Measurements from ENCODE around the gene F2RL3. TPM values are rescaled to one million over a fixed set of nuclear protein-coding genes. Genes with fewer than 3 reads are reported as not detected.
A peak's percentile ranks its signal among the peaks of the same experiment; 100 is the strongest.
"Not testable (repeated sequence)": the region's sequence is repeated elsewhere in the genome, so short reads cannot be mapped to it uniquely, and the experiment has no call there.

The F2RL3 gene
- total RNA-seq, 2 experiments from 2014 or later, result not detected

GRCh38 chr19:16872728-16873127 lies 16.1 kb upstream of the F2RL3 start:
- no peak for DNase-seq
- H3K36me3 ChIP-seq (ENCODE audit: insufficient read depth, low read length), result peaks cover 59% of the 10 kb centered on the region
- TF ChIP-seq, protein P1, sequence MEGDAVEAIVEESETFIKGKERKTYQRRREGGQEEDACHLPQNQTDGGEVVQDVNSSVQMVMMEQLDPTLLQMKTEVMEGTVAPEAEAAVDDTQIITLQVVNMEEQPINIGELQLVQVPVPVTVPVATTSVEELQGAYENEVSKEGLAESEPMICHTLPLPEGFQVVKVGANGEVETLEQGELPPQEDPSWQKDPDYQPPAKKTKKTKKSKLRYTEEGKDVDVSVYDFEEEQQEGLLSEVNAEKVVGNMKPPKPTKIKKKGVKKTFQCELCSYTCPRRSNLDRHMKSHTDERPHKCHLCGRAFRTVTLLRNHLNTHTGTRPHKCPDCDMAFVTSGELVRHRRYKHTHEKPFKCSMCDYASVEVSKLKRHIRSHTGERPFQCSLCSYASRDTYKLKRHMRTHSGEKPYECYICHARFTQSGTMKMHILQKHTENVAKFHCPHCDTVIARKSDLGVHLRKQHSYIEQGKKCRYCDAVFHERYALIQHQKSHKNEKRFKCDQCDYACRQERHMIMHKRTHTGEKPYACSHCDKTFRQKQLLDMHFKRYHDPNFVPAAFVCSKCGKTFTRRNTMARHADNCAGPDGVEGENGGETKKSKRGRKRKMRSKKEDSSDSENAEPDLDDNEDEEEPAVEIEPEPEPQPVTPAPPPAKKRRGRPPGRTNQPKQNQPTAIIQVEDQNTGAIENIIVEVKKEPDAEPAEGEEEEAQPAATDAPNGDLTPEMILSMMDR (IDR thresholded peaks at IDR 0.05), result no peak
- Mint-ChIP-seq H3K4me3 (no peak overlapping the region), H3K4me1 (ENCODE audit: low read depth) (peaks cover 14% of the 10 kb centered on the region), H3K27ac (no peak overlapping the region), H3K36me3 (ENCODE audit: low read depth) (peaks cover 76% of the 10 kb centered on the region), H3K27me3 (no peaks in the 10 kb centered on the region), H3K9me3 (no peaks in the 10 kb centered on the region)
- ATAC-seq (ENCODE audit: poor library complexity), result no peak
- intact Hi-C loops (cut with DNase I, micrococcal nuclease), result no loop called here
- no peak overlapping the region for H3K27ac ChIP-seq (ENCODE audit: low read depth in 1 of 2, low read length in 2 of 2)
- ChIA-PET POLR2A (no interaction called here), CTCF (no interaction called here)
- peaks cover 0 to 1% of the 10 kb centered on the region in 2 experiments for H3K9me3 ChIP-seq (ENCODE audit: control insufficient read depth in 1 of 2, insufficient read depth in 1 of 2, low read length in 2 of 2)
- H3K27me3 ChIP-seq (ENCODE audit: control insufficient read depth in 1 of 2, insufficient read depth in 2 of 2, low read length in 2 of 2), result no peaks in the 10 kb centered on the region
- H3K4me1 ChIP-seq (ENCODE audit: insufficient read depth, low read length), result no peaks in the 10 kb centered on the region
- H3K4me3 ChIP-seq (ENCODE audit: low read length), result no peak overlapping the region

GRCh38 chr19:16873594-16873993 lies 15.2 kb upstream of the F2RL3 start:
- H3K36me3 Mint-ChIP-seq (ENCODE audit: low read depth), result peaks cover 73% of the 10 kb centered on the region
- ATAC-seq (ENCODE audit: poor library complexity) (no peak), DNase-seq (no peak)
- intact Hi-C loops (cut with DNase I, micrococcal nuclease), result no loop called here
- H3K36me3 ChIP-seq (ENCODE audit: insufficient read depth, low read length), result peaks cover 59% of the 10 kb centered on the region
- peak overlapping the region; percentile 63 for H3K27ac Mint-ChIP-seq
- ChIA-PET CTCF (no interaction called here), POLR2A (no interaction called here)
- no peaks in the 10 kb centered on the region for H3K4me1 ChIP-seq (ENCODE audit: insufficient read depth, low read length)
- H3K27me3 ChIP-seq (ENCODE audit: control insufficient read depth in 1 of 2, insufficient read depth in 2 of 2, low read length in 2 of 2), result no peaks in the 10 kb centered on the region
- no peak overlapping the region for H3K27ac ChIP-seq (ENCODE audit: low read depth in 1 of 2, low read length in 2 of 2)
- H3K9me3 Mint-ChIP-seq, result no peaks in the 10 kb centered on the region
- H3K27me3 Mint-ChIP-seq, result no peaks in the 10 kb centered on the region
- peaks cover 14% of the 10 kb centered on the region for H3K4me1 Mint-ChIP-seq (ENCODE audit: low read depth)
- no peak overlapping the region for H3K4me3 ChIP-seq (ENCODE audit: low read length)
- H3K4me3 Mint-ChIP-seq, result no peak overlapping the region
- peaks cover 0 to 10% of the 10 kb centered on the region in 2 experiments for H3K9me3 ChIP-seq (ENCODE audit: control insufficient read depth in 1 of 2, insufficient read depth in 1 of 2, low read length in 2 of 2)
- TF ChIP-seq, protein P1 (IDR thresholded peaks at IDR 0.05), result no peak

GRCh38 chr19:16874250-16874977 lies 14.4 kb upstream of the F2RL3 start:
- Histone ChIP-seq H3K9me3 (ENCODE audit: control insufficient read depth in 1 of 2, insufficient read depth in 1 of 2, low read length in 2 of 2) (peaks cover 0 to 16% of the 10 kb centered on the region in 2 experiments), H3K4me1 (ENCODE audit: insufficient read depth, low read length) (no peaks in the 10 kb centered on the region), H3K4me3 (ENCODE audit: low read length) (no peak overlapping the region), H3K27ac (ENCODE audit: low read depth in 1 of 2, low read length in 2 of 2) (peak overlapping the region in 1 of 2 donors; percentile 6), H3K36me3 (ENCODE audit: insufficient read depth, low read length) (peaks cover 61% of the 10 kb centered on the region), H3K27me3 (ENCODE audit: control insufficient read depth in 1 of 2, insufficient read depth in 2 of 2, low read length in 2 of 2) (no peaks in the 10 kb centered on the region)
- DNase-seq, result no peak
- TF ChIP-seq, protein P1 (IDR thresholded peaks at IDR 0.05), result no peak
- Mint-ChIP-seq H3K4me1 (ENCODE audit: low read depth) (peaks cover 14% of the 10 kb centered on the region), H3K4me3 (no peak overlapping the region), H3K27me3 (no peaks in the 10 kb centered on the region), H3K36me3 (ENCODE audit: low read depth) (peaks cover 76% of the 10 kb centered on the region), H3K9me3 (no peaks in the 10 kb centered on the region), H3K27ac (peak overlapping the region; percentile 63)
- CTCF ChIA-PET, result no interaction called here
- intact Hi-C loops (cut with DNase I, micrococcal nuclease), result no loop called here
- no peak for ATAC-seq (ENCODE audit: poor library complexity)
- POLR2A ChIA-PET, result no interaction called here

- H3K9me3 ChIP-seq (ENCODE audit: control insufficient read depth in 1 of 2, insufficient read depth in 1 of 2, low read length in 2 of 2), result peaks cover 0 to 21% of the 10 kb centered on the region in 2 experiments
- Mint-ChIP-seq H3K27ac (peak overlapping the region; percentile 63), H3K36me3 (ENCODE audit: low read depth) (peaks cover 76% of the 10 kb centered on the region), H3K4me1 (ENCODE audit: low read depth) (peaks cover 14% of the 10 kb centered on the region)
- ATAC-seq (ENCODE audit: poor library complexity); H3K4me3 Mint-ChIP-seq; H3K27me3 Mint-ChIP-seq; H3K27me3 ChIP-seq (ENCODE audit: control insufficient read depth in 1 of 2, insufficient read depth in 2 of 2, low read length in 2 of 2); CTCF ChIA-PET; H3K9me3 Mint-ChIP-seq; intact Hi-C loops (cut with DNase I, micrococcal nuclease); H3K4me3 ChIP-seq (ENCODE audit: low read length); POLR2A ChIA-PET; H3K27ac ChIP-seq (ENCODE audit: low read depth in 1 of 2, low read length in 2 of 2); H3K4me1 ChIP-seq (ENCODE audit: insufficient read depth, low read length); DNase-seq: not testable (repeated sequence)
- peaks cover 61% of the 10 kb centered on the region for H3K36me3 ChIP-seq (ENCODE audit: insufficient read depth, low read length)
Measured at GRCh38 chr19:16874978-16875299, 13.9 kb upstream of the F2RL3 start.
